Uterus (tissue), 4 donors: Measurements from ENCODE around the gene OPCML. TPM values are rescaled to one million over a fixed set of nuclear protein-coding genes. Genes with fewer than 3 reads are reported as not detected.

Experiments used
- DNase-seq, 2 donors: peaks; one replicate each; pipeline ENCODE4 v3.0.0-alpha.2; 2019 to 2020
- H3K27ac ChIP-seq, 2 donors: fragments of 200-600 bp; sonication (generic); 1 replicate in 1 of 2; 2 replicates in 1 of 2; pipeline ENCODE4 v1.5.1; 2016 to 2018
- H3K27me3 ChIP-seq, 2 donors: fragments of 200-600 bp; sonication (generic); one replicate each; pipeline ENCODE4 v1.5.1; 2018 to 2019; ENCODE audit warnings: control low read depth in 1 of 2
- H3K36me3 ChIP-seq, 2 donors: fragments of 200-600 bp; sonication (generic); one replicate each; pipeline ENCODE4 v1.5.1; 2019; ENCODE audit warnings: control low read depth in 1 of 2
- H3K4me1 ChIP-seq, 2 donors: fragments of 200-600 bp; sonication (generic); one replicate each; pipeline ENCODE4 v1.5.1; 2018 to 2019; ENCODE audit warnings: control low read depth in 1 of 2
- H3K4me3 ChIP-seq, 2 donors: fragments of 200-600 bp; sonication (generic); 1 replicate in 1 of 2; 2 replicates in 1 of 2; pipeline ENCODE4 v1.5.1; 2018 to 2019; ENCODE audit warnings: mild to moderate bottlenecking in 1 of 2
- H3K9me3 ChIP-seq, 2 donors: fragments of 200-600 bp; sonication (generic); one replicate each; pipeline ENCODE4 v1.5.1; 2019; ENCODE audit warnings: control low read depth in 1 of 2
- POLR2A ChIP-seq, 2 donors: fragments of 450-650 bp; IDR thresholded peaks; one replicate each; pipeline ENCODE4 v1.6.1; 2016; ENCODE audit warnings: antibody characterized with exemption in 2 of 2, mild to moderate bottlenecking in 1 of 2, moderate library complexity in 1 of 2
- intact Hi-C: fragments of 100-400 bp; cut with DNase I; formaldehyde crosslinking; loops from one replicate; pipeline ENCODE4 v1.15.1; 2023; ENCODE audit warnings: low total_unique reads
- total RNA-seq, 4 donors: library from RNA; depleted of rRNA in 3 of 4; stranded (reverse); fragments of >200 nt in 3 of 4; gene quantifications; one replicate each; pipeline versions ENCODE4 v1.1.0 to v1.2.4, GENCODE V29; 2014 to 2023
- TF ChIP-seq, protein P1 (sequence below), 4 experiments: fragments of 200-600 bp in 2 of 4; fragments of 450-650 bp in 2 of 4; sonication (generic) in 2 of 4; IDR thresholded peaks; one replicate each; pipeline ENCODE4 v1.5.1; 2016 to 2019; ENCODE audit warnings: antibody characterized with exemption in 4 of 4, mild to moderate bottlenecking in 2 of 4, moderate library complexity in 1 of 4
- donor health status: DM: yes; HTN: yes; CAD: no.

The OPCML gene
- total RNA-seq, 4 donors from 2014 or later: under 0.01 to 3.9 (median 1.7) TPM

DNA sequence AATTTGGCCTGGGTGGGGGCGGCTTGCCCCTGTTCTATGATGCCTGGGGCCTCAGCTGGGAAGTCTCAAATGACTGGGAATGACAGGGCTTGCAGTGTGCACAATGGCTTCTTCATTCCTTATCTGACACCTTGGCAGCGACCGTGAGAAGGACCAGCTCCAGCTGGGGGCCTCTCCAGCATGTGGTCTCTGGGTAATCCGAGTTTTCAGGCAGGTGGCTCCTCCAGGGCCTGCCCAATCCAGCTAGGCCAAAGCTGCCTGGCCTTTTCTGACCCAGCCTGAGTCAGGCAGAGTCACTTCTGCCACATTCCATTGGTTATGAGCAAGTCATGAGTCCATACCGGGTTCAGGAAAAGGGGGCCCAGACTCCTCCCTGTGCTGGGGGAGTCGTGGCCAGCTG is 646.0 kb downstream of the OPCML start:
- Histone ChIP-seq H3K4me1 (no peaks in the 10 kb centered on the region), H3K27ac (no peak overlapping the region), H3K36me3 (no peaks in the 10 kb centered on the region), H3K9me3 (no peaks in the 10 kb centered on the region), H3K27me3 (no peaks in the 10 kb centered on the region), H3K4me3 (no peak overlapping the region)
- no peak for TF ChIP-seq POLR2A (IDR thresholded peaks at IDR 0.05)
- TF ChIP-seq, protein P1, sequence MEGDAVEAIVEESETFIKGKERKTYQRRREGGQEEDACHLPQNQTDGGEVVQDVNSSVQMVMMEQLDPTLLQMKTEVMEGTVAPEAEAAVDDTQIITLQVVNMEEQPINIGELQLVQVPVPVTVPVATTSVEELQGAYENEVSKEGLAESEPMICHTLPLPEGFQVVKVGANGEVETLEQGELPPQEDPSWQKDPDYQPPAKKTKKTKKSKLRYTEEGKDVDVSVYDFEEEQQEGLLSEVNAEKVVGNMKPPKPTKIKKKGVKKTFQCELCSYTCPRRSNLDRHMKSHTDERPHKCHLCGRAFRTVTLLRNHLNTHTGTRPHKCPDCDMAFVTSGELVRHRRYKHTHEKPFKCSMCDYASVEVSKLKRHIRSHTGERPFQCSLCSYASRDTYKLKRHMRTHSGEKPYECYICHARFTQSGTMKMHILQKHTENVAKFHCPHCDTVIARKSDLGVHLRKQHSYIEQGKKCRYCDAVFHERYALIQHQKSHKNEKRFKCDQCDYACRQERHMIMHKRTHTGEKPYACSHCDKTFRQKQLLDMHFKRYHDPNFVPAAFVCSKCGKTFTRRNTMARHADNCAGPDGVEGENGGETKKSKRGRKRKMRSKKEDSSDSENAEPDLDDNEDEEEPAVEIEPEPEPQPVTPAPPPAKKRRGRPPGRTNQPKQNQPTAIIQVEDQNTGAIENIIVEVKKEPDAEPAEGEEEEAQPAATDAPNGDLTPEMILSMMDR (IDR thresholded peaks at IDR 0.05): no peak
- DNase-seq: no peak
- intact Hi-C loops: no loop called here

DNA sequence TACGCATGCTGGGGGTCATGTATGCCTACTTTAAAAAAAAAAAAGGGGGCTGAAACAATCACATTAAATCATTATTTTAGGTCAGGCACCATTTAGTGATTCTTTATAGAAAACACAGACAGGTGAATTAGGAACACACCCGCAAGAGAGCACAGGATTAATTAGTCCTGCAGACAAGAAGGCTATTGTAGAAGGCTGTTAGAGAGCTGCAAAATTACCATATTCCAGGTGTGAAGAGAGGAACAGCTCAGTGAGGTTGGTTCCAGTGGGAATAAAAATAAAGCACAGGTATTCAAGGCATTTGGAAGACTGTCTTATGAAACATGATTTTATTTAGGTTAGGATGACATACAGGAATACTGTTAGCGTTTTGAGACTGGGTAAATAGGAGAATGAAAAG is 649.1 kb downstream of the OPCML start:
- H3K27ac ChIP-seq: no peak overlapping the region
- H3K4me3 ChIP-seq: no peak overlapping the region
- H3K9me3 ChIP-seq: no peaks in the 10 kb centered on the region
- TF ChIP-seq POLR2A (IDR thresholded peaks at IDR 0.05): no peak
- DNase-seq: no peak
- H3K36me3 ChIP-seq: no peaks in the 10 kb centered on the region
- intact Hi-C loops: no loop called here
- H3K27me3 ChIP-seq: no peaks in the 10 kb centered on the region
- H3K4me1 ChIP-seq: no peaks in the 10 kb centered on the region

DNA sequence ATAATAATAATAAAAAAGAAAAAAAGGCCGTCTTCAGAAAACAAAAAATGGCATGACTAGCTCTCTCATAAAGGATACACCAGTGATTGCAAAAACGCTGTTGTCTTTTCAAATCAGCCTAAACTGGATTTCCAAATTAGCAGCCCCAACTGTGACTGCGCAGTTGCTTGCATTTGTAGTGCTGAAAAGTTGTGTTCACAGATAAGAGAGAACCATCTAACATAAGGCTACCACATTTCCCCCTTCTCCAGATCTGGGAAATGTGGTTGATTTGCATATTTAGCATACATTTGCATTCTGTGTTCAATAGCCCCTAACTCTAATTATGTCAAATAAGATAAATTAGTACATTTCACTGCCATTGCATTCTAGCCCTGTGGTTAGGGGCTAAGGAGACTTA is 650.7 kb downstream of the OPCML start:
- H3K27ac ChIP-seq: no peak overlapping the region
- H3K4me1 ChIP-seq: no peaks in the 10 kb centered on the region
- TF ChIP-seq, protein P1 (IDR thresholded peaks at IDR 0.05): no peak
- no peak for TF ChIP-seq POLR2A (IDR thresholded peaks at IDR 0.05)
- no peaks in the 10 kb centered on the region for H3K36me3 ChIP-seq
- no peaks in the 10 kb centered on the region for H3K27me3 ChIP-seq
- DNase-seq: no peak
- H3K4me3 ChIP-seq: no peak overlapping the region
- intact Hi-C loops: no loop called here
- H3K9me3 ChIP-seq: no peaks in the 10 kb centered on the region

DNA sequence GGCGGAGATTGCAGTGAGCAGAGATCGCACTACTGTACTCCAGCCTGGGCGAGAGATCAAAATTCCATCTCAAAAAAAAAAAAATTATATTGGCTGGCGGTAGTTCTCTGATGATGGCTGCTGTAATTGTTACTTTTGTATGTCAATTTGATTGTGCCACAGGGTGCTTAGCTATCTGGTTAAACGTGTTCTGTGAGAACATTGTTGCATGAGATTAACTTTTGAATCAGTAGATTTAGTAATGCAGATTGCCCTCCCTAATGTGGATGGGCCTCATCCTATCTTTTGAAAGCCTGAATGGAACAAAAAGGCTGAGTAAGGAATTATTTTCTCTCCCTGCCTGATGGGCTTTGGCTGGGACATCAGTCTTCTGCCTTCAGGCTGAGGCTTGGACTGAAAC is 654.2 kb downstream of the OPCML start:
- TF ChIP-seq POLR2A (IDR thresholded peaks at IDR 0.05): no peak
- TF ChIP-seq, protein P1 (IDR thresholded peaks at IDR 0.05): no peak
- Histone ChIP-seq H3K4me1 (no peaks in the 10 kb centered on the region), H3K9me3 (no peaks in the 10 kb centered on the region), H3K27me3 (no peaks in the 10 kb centered on the region), H3K4me3 (no peak overlapping the region), H3K27ac (no peak overlapping the region), H3K36me3 (no peaks in the 10 kb centered on the region)
- no peak for DNase-seq
- intact Hi-C loops: no loop called here

DNA sequence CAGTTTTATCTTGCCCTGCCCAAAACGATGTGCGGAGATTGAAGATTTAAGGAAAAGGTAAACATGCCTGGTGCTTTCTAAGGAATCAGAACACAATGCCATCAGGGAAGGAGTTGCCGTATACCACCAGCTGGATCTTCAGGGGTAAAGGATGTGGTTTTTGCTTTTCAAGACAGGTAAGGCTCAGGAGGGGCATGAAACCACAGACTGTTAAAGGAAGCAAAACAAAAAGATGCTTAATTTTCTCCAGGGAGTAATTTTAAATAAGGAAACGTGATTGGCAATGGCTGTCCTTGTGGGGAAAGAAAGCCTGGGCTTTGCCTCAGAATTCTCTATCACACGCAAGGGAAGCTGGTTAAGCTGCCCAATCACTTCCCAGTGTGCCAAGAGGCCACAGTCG is 655.6 kb downstream of the OPCML start:
- intact Hi-C loops: no loop called here
- H3K4me1 ChIP-seq: no peaks in the 10 kb centered on the region

More for the DNA sequence above, 655.6 kb downstream of the OPCML start:
- no peak for DNase-seq
- TF ChIP-seq, protein P1 (IDR thresholded peaks at IDR 0.05): no peak
- TF ChIP-seq POLR2A (IDR thresholded peaks at IDR 0.05): no peak
- Histone ChIP-seq H3K4me3 (no peak overlapping the region), H3K27ac (no peak overlapping the region), H3K36me3 (no peaks in the 10 kb centered on the region), H3K27me3 (no peaks in the 10 kb centered on the region), H3K9me3 (no peaks in the 10 kb centered on the region)
